Activated CD8-positive, alpha-beta T cell treated with anti-CD3 and anti-CD28 coated beads for 36 hours (primary cell): ENCODE data around the gene PRDX1. TPM values are rescaled to one million over a fixed set of nuclear protein-coding genes. Genes with fewer than 3 reads are reported as not detected.
A peak's percentile ranks its signal among the peaks of the same experiment; 100 is the strongest.

Experiments
- ATAC-seq: fragments of 200-7000 bp; cut with Tn5 transposase; one replicate; pipeline ENCODE4 v1.10.0; 2021; ENCODE audit warnings: mild to moderate bottlenecking, moderate library complexity
- CTCF ChIA-PET: fragments of 350-600 bp; sonication (Branson Sonifier 250); formaldehyde crosslinking; loops from one replicate; lab custom pipeline; 2021; ENCODE audit warnings: antibody characterized with exemption; lab: Charles Lee
- POLR2A ChIA-PET: fragments of 350-600 bp; sonication (Branson Sonifier 250); formaldehyde crosslinking; loops from one replicate; lab custom pipeline; 2021; ENCODE audit warnings: antibody characterized with exemption; lab: Charles Lee
- DNase-seq: peaks from one replicate; pipeline ENCODE4 v3.0.0-alpha.2; 2020
- H3K27ac Mint-ChIP-seq: one replicate; pipeline ENCODE4 v1.8.0; 2021; ENCODE audit warnings: mild to moderate bottlenecking, mixed read lengths
- H3K27me3 Mint-ChIP-seq: one replicate; pipeline ENCODE4 v1.8.0; 2021; ENCODE audit warnings: mixed read lengths
- H3K36me3 Mint-ChIP-seq: one replicate; pipeline ENCODE4 v1.8.0; 2021; ENCODE audit warnings: low read depth, mixed read lengths
- H3K4me1 Mint-ChIP-seq: one replicate; pipeline ENCODE4 v1.8.0; 2021; ENCODE audit warnings: low read depth, mixed read lengths
- H3K4me3 Mint-ChIP-seq: one replicate; pipeline ENCODE4 v1.8.0; 2021; ENCODE audit warnings: mild to moderate bottlenecking, moderate library complexity, mixed read lengths
- H3K9me3 Mint-ChIP-seq: one replicate; pipeline ENCODE4 v1.8.0; 2021; ENCODE audit warnings: mixed read lengths
- CTCF ChIP-seq: fragments of 200-600 bp; IDR thresholded peaks from one replicate; pipeline ENCODE4 v1.8.0; 2022; ENCODE audit warnings: antibody characterized with exemption, mild to moderate bottlenecking
- intact Hi-C: fragments of 100-400 bp; cut with micrococcal nuclease; formaldehyde crosslinking; loops from one replicate; pipeline ENCODE4 v1.10.0; 2022
- total RNA-seq, 2 experiments: library from RNA; stranded (reverse); gene quantifications; one replicate each; pipeline ENCODE4 v1.2.3, GENCODE V29; 2021

Gene PRDX1
- total RNA-seq, 2 experiments from 2014 or later = 547 to 553 TPM

DNA sequence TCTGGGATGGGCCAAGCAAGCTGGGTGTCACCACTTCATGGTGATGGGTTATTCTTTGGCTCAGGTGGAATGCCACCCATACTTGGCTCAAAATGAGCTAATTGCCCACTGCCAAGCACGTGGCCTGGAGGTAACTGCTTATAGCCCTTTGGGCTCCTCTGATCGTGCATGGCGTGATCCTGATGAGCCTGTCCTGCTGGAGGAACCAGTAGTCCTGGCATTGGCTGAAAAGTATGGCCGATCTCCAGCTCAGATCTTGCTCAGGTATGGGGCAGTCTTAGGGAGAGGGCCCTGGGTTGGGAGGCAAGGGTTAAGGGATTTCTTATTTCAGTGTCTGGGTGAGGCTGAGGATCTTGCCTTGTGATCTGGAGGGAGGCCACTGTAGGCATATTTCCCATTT lies 46.7 kb upstream of the PRDX1 start:
- no peak for DNase-seq
- peaks cover 31% of the 10 kb centered on the region for H3K36me3 Mint-ChIP-seq
- H3K4me1 Mint-ChIP-seq = no peaks in the 10 kb centered on the region
- no peaks in the 10 kb centered on the region for H3K27me3 Mint-ChIP-seq
- intact Hi-C loops = no loop called here
- H3K4me3 Mint-ChIP-seq = no peak overlapping the region
- no peak for ATAC-seq
- H3K27ac Mint-ChIP-seq = no peak overlapping the region
- ChIA-PET POLR2A (interaction anchor here (0.9 to 5.6 kb wide), 12 partner anchors 10 to 228 kb away, joined by 3 to 35 read pairs (median 8); partner anchors contain the start of genes AKR1A1, MUTYH, NASP and PRDX1), CTCF (interaction anchor here (1.0 to 7.8 kb wide), 14 partner anchors 10 to 265 kb away, joined by 3 to 135 read pairs (median 18); partner anchors contain the start of genes CCDC163, MMACHC, MUTYH and NASP)
- no peaks in the 10 kb centered on the region for H3K9me3 Mint-ChIP-seq
- no peak for TF ChIP-seq CTCF

DNA sequence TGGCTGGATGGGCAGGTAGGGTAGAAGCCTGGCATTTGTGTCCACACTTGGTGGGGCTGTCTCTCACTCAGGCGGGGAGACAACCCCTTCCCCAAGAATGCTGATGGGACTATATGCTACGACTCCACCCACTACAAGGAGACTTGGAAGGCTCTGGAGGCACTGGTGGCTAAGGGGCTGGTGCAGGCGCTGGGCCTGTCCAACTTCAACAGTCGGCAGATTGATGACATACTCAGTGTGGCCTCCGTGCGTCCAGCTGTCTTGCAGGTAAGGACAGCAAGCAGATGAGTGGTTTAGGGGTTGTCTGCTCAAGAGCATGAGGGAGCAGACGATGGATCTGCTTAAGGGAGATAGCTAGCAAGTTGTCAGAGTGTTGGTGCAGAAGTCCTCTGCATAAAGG lies 46.2 kb upstream of the PRDX1 start:
- POLR2A ChIA-PET = interaction anchor here (0.9 to 5.6 kb wide), 13 partner anchors 10 to 228 kb away, joined by 3 to 35 read pairs (median 6); partner anchors contain the start of genes AKR1A1, MUTYH, NASP and PRDX1
- intact Hi-C loops = no loop called here
- ATAC-seq (no peak), DNase-seq (no peak)
- CTCF ChIA-PET = interaction anchor here (1.0 to 7.8 kb wide), 11 partner anchors 13 to 210 kb away, joined by 3 to 135 read pairs (median 23); partner anchors contain the start of genes CCDC163, MMACHC, NASP and PRDX1
- H3K4me1 Mint-ChIP-seq = no peaks in the 10 kb centered on the region
- no peak for TF ChIP-seq CTCF
- no peaks in the 10 kb centered on the region for H3K9me3 Mint-ChIP-seq
- H3K4me3 Mint-ChIP-seq = no peak overlapping the region
- no peak overlapping the region for H3K27ac Mint-ChIP-seq
- H3K36me3 Mint-ChIP-seq = peaks cover 33% of the 10 kb centered on the region
- no peaks in the 10 kb centered on the region for H3K27me3 Mint-ChIP-seq

GRCh38 chr1:45566722-45567121 lies 45.0 kb upstream of the PRDX1 start:
- H3K4me3 Mint-ChIP-seq = no peak overlapping the region
- ChIA-PET CTCF (interaction anchor here (0.9 to 7.8 kb wide), 3 partner anchors 48 to 206 kb away, joined by 4 to 135 read pairs (median 68); partner anchors contain the start of gene PRDX1), POLR2A (interaction anchor here (0.7 to 5.6 kb wide), 8 partner anchors 13 to 59 kb away, joined by 3 to 35 read pairs (median 5); partner anchors contain the start of genes AKR1A1, NASP and PRDX1)
- H3K27ac Mint-ChIP-seq = no peak overlapping the region
- H3K36me3 Mint-ChIP-seq = peaks cover 37% of the 10 kb centered on the region
- no peaks in the 10 kb centered on the region for H3K27me3 Mint-ChIP-seq
- no peaks in the 10 kb centered on the region for H3K9me3 Mint-ChIP-seq
- intact Hi-C loops = no loop called here
- ATAC-seq (no peak), DNase-seq (no peak)
- H3K4me1 Mint-ChIP-seq = peaks cover 4% of the 10 kb centered on the region
- TF ChIP-seq CTCF = no peak

GRCh38 chr1:45563843-45564242 lies 42.2 kb upstream of the PRDX1 start:
- ATAC-seq (no peak), DNase-seq (no peak)
- Mint-ChIP-seq H3K36me3 (peaks cover 39% of the 10 kb centered on the region), H3K4me3 (no peak overlapping the region), H3K9me3 (no peaks in the 10 kb centered on the region), H3K27me3 (no peaks in the 10 kb centered on the region), H3K4me1 (peaks cover 16% of the 10 kb centered on the region), H3K27ac (peak overlapping the region; percentile 8)
- TF ChIP-seq CTCF = no peak
- POLR2A ChIA-PET = interaction anchor here (0.7 to 1.4 kb wide), 4 partner anchors 13 to 43 kb away, joined by 3 to 5 read pairs (median 4); partner anchors contain the start of gene AKR1A1
- intact Hi-C loops = loop anchor here (5.0 kb wide), 1 partner anchor 207 kb away; no protein-coding TSS in a partner anchor
- CTCF ChIA-PET = interaction anchor here (0.6 to 1.0 kb wide), 2 partner anchors 51 to 82 kb away, joined by 4 to 5 read pairs; no protein-coding TSS in a partner anchor

- ChIA-PET CTCF (interaction anchor here (1.1 to 3.2 kb wide), 3 partner anchors 12 to 45 kb away, joined by 3 to 22 read pairs (median 8); no protein-coding TSS in a partner anchor), POLR2A (interaction anchor here (0.6 to 2.1 kb wide), 4 partner anchors 11 to 39 kb away, joined by 3 to 12 read pairs (median 4); partner anchors contain the start of gene NASP)
- Mint-ChIP-seq H3K27ac (peak overlapping the region; percentile 71), H3K4me1 (peaks cover 30% of the 10 kb centered on the region), H3K9me3 (no peaks in the 10 kb centered on the region), H3K27me3 (no peaks in the 10 kb centered on the region), H3K4me3 (no peak overlapping the region), H3K36me3 (peaks cover 26% of the 10 kb centered on the region)
- intact Hi-C loops = no loop called here
- TF ChIP-seq CTCF = no peak
- DNase-seq (no peak), ATAC-seq (no peak)
These were observed 35.8 kb upstream of the PRDX1 start for GRCh38 chr1:45557422-45557944.
